ENCODE data around the gene ATAD3C.
"Not testable (repeated sequence)": the region's sequence is repeated elsewhere in the genome, so short reads cannot be mapped to it uniquely, and the experiment has no call there.

DNA sequence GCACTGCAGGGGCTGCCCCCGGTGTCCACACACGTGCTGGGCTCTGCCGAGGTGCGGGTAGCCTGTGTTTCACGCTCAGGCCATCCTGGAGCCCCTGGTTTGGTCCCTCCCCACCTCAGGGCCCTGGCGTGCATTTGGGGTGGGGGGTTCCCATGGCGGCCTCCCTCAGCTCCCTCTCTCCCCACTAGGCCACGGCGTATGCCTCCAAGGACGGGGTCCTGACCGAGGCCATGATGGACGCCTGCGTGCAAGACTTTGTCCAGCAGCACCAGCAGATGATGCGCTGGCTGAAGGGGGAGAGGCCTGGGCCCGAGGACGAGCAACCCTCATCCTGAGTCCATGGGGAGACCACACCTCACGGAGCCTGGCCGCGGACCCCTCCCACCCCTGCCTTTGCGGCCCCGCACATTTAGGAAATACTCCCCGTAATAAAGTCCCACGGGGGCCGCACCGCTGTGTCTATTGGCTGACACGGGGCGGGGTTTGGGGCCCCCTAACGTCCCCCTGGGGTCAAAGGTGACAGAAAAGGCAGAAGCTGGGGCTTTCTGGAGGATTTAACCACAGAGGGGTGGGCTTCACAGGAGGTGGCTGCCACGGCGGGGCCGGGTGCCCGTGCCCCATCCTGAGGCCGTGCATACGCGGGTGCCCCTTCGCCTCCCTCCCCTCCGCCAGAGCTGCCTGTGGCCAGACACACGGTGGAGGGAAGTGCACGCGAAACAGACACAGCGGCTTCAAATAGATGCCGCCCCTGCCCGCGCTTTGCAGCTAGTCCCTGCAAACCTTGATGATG lies 18.9 kb downstream of the ATAD3C start:
- TF ChIP-seq, protein P1, sequence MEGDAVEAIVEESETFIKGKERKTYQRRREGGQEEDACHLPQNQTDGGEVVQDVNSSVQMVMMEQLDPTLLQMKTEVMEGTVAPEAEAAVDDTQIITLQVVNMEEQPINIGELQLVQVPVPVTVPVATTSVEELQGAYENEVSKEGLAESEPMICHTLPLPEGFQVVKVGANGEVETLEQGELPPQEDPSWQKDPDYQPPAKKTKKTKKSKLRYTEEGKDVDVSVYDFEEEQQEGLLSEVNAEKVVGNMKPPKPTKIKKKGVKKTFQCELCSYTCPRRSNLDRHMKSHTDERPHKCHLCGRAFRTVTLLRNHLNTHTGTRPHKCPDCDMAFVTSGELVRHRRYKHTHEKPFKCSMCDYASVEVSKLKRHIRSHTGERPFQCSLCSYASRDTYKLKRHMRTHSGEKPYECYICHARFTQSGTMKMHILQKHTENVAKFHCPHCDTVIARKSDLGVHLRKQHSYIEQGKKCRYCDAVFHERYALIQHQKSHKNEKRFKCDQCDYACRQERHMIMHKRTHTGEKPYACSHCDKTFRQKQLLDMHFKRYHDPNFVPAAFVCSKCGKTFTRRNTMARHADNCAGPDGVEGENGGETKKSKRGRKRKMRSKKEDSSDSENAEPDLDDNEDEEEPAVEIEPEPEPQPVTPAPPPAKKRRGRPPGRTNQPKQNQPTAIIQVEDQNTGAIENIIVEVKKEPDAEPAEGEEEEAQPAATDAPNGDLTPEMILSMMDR (IDR thresholded peaks at IDR 0.05): not testable (repeated sequence)
- not testable (repeated sequence) for TF ChIP-seq EP300 (IDR thresholded peaks at IDR 0.05); POLR2A (IDR thresholded peaks at IDR 0.05; ENCODE audit: low read depth); POLR2AphosphoS5 (IDR thresholded peaks at IDR 0.05)
